ENCODE measurements around the gene PPDPF.

The PPDPF gene

GRCh38 chr20:63495741-63496595, 24.6 kb upstream of the PPDPF start:
- in situ Hi-C loops (cut with MboI; ENCODE audit: low pct_unique_long_range_greater_than_20kb, low sequenced_read_pairs, unreplicated experiment) = no loop called here
- peak; percentile 93 for DNase-seq (ENCODE audit: low spot score)
- TF ChIP-seq, protein P1, sequence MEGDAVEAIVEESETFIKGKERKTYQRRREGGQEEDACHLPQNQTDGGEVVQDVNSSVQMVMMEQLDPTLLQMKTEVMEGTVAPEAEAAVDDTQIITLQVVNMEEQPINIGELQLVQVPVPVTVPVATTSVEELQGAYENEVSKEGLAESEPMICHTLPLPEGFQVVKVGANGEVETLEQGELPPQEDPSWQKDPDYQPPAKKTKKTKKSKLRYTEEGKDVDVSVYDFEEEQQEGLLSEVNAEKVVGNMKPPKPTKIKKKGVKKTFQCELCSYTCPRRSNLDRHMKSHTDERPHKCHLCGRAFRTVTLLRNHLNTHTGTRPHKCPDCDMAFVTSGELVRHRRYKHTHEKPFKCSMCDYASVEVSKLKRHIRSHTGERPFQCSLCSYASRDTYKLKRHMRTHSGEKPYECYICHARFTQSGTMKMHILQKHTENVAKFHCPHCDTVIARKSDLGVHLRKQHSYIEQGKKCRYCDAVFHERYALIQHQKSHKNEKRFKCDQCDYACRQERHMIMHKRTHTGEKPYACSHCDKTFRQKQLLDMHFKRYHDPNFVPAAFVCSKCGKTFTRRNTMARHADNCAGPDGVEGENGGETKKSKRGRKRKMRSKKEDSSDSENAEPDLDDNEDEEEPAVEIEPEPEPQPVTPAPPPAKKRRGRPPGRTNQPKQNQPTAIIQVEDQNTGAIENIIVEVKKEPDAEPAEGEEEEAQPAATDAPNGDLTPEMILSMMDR (IDR thresholded peaks at IDR 0.05; ENCODE audit: extremely low read depth, insufficient read depth, missing control alignments) = peak; percentile 94

- in situ Hi-C loops (cut with MboI; ENCODE audit: low pct_unique_long_range_greater_than_20kb, low sequenced_read_pairs, unreplicated experiment) = no loop called here
- TF ChIP-seq, protein P1 (IDR thresholded peaks at IDR 0.05; ENCODE audit: extremely low read depth, insufficient read depth, missing control alignments) = no peak
Measured at GRCh38 chr20:63496596-63497120, 23.9 kb upstream of the PPDPF start.

GRCh38 chr20:63497138-63497945, 23.2 kb upstream of the PPDPF start:
- no peak for DNase-seq (ENCODE audit: low spot score)
- in situ Hi-C loops (cut with MboI; ENCODE audit: low pct_unique_long_range_greater_than_20kb, low sequenced_read_pairs, unreplicated experiment) = no loop called here
- TF ChIP-seq, protein P1 (IDR thresholded peaks at IDR 0.05; ENCODE audit: extremely low read depth, insufficient read depth, missing control alignments) = no peak

More at GRCh38 chr20:63496596-63497120, 23.9 kb upstream of the PPDPF start:
- DNase-seq (ENCODE audit: low spot score) = no peak

DNA sequence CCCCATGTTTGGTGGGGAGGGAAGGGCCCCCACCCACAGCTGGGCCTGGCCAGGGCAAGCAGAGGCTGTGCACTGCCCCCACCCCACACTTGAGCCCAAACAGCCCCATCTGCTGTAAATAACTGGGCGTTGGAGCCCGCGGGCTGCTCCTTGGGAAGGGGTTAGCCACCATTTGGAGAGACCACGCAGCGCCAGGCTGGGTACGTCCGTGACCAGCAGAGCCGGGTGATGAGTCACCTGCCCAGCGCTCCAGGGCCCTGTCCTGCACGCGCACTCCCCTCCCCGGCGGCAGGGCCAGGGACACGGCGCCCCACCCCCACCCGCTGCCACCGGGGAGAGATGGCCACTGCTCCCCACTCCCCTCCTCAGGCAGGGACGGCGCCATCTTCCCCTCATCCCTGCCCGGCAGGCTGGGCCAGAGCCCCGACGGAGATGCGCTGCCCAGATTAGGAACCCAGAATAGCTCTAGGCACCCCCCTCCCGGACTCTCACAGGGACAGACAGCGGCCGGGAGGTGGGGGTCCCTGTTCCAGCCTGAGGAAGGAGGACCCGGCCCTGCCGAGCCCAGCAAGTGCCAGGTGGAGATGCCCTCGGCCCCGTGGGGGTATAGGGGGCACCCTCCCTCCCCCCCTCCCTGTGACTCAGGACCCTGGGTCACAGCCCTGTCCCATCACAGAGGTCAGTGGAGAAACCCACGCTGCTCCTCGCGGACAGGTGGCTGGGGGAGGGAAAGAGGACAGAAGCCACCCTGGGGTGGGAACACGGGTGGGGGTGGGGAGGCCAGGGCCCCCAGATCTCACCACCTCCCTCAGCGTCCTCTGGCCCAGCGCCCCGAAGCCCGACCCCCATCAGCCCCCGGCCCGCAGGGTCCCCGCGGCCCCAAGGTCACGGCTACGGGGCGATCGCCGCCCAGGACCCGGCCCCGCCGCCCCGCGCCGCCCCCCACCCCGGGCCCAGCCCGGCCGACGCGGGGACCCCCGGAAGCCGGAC, 22.3 kb upstream of the PPDPF start:
- no peak for DNase-seq (ENCODE audit: low spot score)
- TF ChIP-seq, protein P1 (IDR thresholded peaks at IDR 0.05; ENCODE audit: extremely low read depth, insufficient read depth, missing control alignments) = no peak
- in situ Hi-C loops (cut with MboI; ENCODE audit: low pct_unique_long_range_greater_than_20kb, low sequenced_read_pairs, unreplicated experiment) = no loop called here

GRCh38 chr20:63498960-63499337, 21.6 kb upstream of the PPDPF start, which contains the start of gene EEF1A2:
EEF1A2 (minus strand) TSS chr20:63499083; CDS start chr20:63497763, 1,320 bp downstream.
- DNase-seq (ENCODE audit: low spot score) = peak; percentile 79
- TF ChIP-seq, protein P1 (IDR thresholded peaks at IDR 0.05; ENCODE audit: extremely low read depth, insufficient read depth, missing control alignments) = peak; percentile 23

More at GRCh38 chr20:63498960-63499337, 21.6 kb upstream of the PPDPF start, which contains the start of gene EEF1A2:
- in situ Hi-C loops (cut with MboI; ENCODE audit: low pct_unique_long_range_greater_than_20kb, low sequenced_read_pairs, unreplicated experiment) = no loop called here

Data from GM13977 (cell line).